Measurements from ENCODE around the gene MAB21L4. TPM values are rescaled to one million over a fixed set of nuclear protein-coding genes. Genes with fewer than 3 reads are reported as not detected.

MAB21L4 gene
- total and polyA plus RNA-seq, 2 experiments from 2014 or later: not detected

DNA sequence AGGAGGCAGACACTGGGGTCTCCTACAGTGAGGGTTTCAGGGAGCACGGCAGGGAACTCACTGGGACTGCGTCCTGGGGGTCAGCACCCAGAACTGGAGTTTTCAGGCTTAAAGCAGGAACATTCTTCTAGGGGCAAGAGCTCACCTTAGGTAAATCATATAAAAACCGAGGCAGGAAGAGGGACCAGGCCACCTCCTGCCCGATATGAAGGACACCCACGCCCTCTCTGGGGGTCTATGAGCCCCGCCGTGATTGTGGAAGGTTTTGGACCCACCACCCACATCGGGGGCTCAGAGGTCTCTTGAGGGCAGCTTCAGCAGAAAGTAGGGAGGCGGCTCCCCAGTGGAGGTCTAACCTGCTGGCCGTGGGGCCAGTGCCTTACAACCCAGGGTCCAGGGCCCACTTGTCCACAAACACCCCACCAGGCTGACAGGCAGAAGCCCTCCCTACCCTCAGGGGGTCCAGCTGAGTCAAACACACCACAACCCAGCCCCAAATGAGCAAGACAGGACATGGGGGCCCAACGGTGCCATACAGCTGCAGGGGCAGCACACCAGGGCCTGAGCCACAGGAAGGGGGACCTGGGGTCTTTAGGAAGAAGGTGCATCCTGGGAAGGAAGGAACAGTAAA, 35.5 kb upstream of the MAB21L4 start:
- Histone ChIP-seq H3K27ac (no peak overlapping the region), H3K36me3 (ENCODE audit: low read depth) (no peaks in the 10 kb centered on the region), H3K9ac (no peak overlapping the region), H3K79me2 (ENCODE audit: insufficient read depth) (no peaks in the 10 kb centered on the region), H3K9me3 (ENCODE audit: low read depth) (no peaks in the 10 kb centered on the region), H3K27me3 (replicated peaks; ENCODE audit: insufficient read depth) (no peaks in the 10 kb centered on the region), H2AFZ (no peak overlapping the region), H3K4me2 (ENCODE audit: unreplicated experiment) (no peak overlapping the region), H3K4me3 (no peak overlapping the region), H3K9me2 (ENCODE audit: insufficient read depth) (no peaks in the 10 kb centered on the region), H4K20me1 (ENCODE audit: insufficient read depth) (no peaks in the 10 kb centered on the region), H3F3A (ENCODE audit: insufficient read depth) (no peaks in the 10 kb centered on the region), H3K4me1 (ENCODE audit: insufficient read depth) (no peaks in the 10 kb centered on the region)
- TF ChIP-seq EZH2phosphoT487 (IDR thresholded peaks at IDR 0.05; ENCODE audit: insufficient read depth, low read depth) (no peak), EZH2 (IDR thresholded peaks at IDR 0.05; ENCODE audit: insufficient read depth, poor library complexity, severe bottlenecking) (no peak)
- no peak for DNase-seq
- in situ Hi-C loops (cut with MboI): no loop called here
- 65 to 76% methylated on average over 11 of the region's 11 CpGs for WGBS, 2 experiments (ENCODE audit: low coverage in 1 of 2, low lambda C conversion rate in 2 of 2, missing lambda C conversion rate in 2 of 2)

DNA sequence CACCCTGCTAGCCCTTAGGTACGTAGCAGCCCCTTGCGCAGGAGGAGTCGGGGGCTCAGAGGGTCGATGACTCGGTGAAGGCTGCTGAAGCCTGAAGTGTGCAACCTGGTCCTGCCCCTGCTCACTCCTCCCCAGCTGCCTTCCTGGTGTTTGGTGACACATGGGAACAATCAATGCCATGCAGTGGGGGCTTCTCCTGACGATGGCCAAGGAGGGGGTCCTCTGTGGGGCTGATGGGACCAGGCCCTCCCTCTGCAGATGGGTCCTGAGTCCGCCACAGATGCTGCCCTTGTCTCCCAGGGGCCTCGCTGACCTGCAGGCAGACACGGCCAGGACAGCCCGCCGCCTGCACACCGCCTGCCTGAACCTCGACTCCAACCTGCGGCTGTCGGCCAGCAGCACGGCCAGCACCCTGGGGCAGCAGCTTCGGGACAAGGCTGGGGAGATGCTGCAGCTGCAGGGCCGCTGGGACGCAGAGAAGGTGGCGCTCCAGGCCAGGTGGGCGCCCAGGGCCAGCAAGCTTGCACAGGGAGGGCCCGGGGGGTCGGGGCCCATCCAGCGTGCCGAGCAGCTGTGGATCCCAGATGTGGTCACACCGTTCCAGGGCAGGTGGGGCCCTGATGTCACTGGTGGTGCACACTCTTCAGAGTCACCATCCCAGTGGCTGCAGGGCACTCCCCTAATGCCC, 34.8 kb upstream of the MAB21L4 start:
- H3K9ac ChIP-seq: no peak overlapping the region
- no peak overlapping the region for H3K4me2 ChIP-seq (ENCODE audit: unreplicated experiment)
- no peaks in the 10 kb centered on the region for H3K9me3 ChIP-seq (ENCODE audit: low read depth)
- H2AFZ ChIP-seq: no peak overlapping the region
- H3K9me2 ChIP-seq (ENCODE audit: insufficient read depth): no peaks in the 10 kb centered on the region
- H3F3A ChIP-seq (ENCODE audit: insufficient read depth): no peaks in the 10 kb centered on the region
- no peak overlapping the region for H3K27ac ChIP-seq
- no peak for TF ChIP-seq EZH2phosphoT487 (IDR thresholded peaks at IDR 0.05; ENCODE audit: insufficient read depth, low read depth)
- no peak for TF ChIP-seq EZH2 (IDR thresholded peaks at IDR 0.05; ENCODE audit: insufficient read depth, poor library complexity, severe bottlenecking)
- no peaks in the 10 kb centered on the region for H3K36me3 ChIP-seq (ENCODE audit: low read depth)
- no peaks in the 10 kb centered on the region for H4K20me1 ChIP-seq (ENCODE audit: insufficient read depth)
- in situ Hi-C loops (cut with MboI): no loop called here
- H3K79me2 ChIP-seq (ENCODE audit: insufficient read depth): no peaks in the 10 kb centered on the region
- 66 to 74% methylated on average over 23 to 26 of the region's 26 CpGs for WGBS, 2 experiments (ENCODE audit: low coverage in 1 of 2, low lambda C conversion rate in 2 of 2, missing lambda C conversion rate in 2 of 2)
- H3K27me3 ChIP-seq (replicated peaks; ENCODE audit: insufficient read depth): no peaks in the 10 kb centered on the region
- H3K4me3 ChIP-seq: no peak overlapping the region
- no peaks in the 10 kb centered on the region for H3K4me1 ChIP-seq (ENCODE audit: insufficient read depth)
- DNase-seq: no peak

DNA sequence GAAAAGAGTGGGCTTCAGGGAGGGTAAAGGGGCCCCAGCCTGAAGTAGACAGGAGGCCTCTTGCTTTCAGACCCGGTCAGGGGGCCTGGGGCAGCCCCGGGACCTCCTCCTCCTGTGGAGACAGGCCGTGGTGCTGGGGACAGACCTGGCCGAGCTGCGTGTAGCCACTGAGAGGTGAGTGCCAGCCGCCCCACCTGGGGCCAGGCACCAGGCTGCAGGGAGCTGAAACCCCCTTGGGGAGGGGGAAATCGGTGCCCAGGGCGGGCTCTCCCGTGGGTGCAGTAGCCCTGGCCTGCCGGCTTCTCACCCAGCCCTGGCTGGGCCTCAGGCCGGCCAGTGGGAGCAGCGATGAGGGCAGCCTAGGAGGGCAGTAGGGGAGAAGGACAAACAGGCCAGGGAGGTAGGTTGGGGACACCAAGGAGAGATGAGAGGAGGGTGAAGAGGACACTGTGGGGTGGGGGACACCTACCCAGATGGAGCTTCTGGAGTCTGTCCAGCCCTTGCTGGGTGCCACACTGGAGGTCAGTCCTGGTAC, 34.2 kb upstream of the MAB21L4 start:
- no peaks in the 10 kb centered on the region for H4K20me1 ChIP-seq (ENCODE audit: insufficient read depth)
- no peaks in the 10 kb centered on the region for H3K9me2 ChIP-seq (ENCODE audit: insufficient read depth)
- H3K9ac ChIP-seq: no peak overlapping the region
- H3K79me2 ChIP-seq (ENCODE audit: insufficient read depth): no peaks in the 10 kb centered on the region
- no peaks in the 10 kb centered on the region for H3F3A ChIP-seq (ENCODE audit: insufficient read depth)
- H3K36me3 ChIP-seq (ENCODE audit: low read depth): no peaks in the 10 kb centered on the region
- in situ Hi-C loops (cut with MboI): no loop called here
- H3K4me1 ChIP-seq (ENCODE audit: insufficient read depth): no peaks in the 10 kb centered on the region
- no peak overlapping the region for H2AFZ ChIP-seq
- TF ChIP-seq EZH2phosphoT487 (IDR thresholded peaks at IDR 0.05; ENCODE audit: insufficient read depth, low read depth): no peak
- no peak for TF ChIP-seq EZH2 (IDR thresholded peaks at IDR 0.05; ENCODE audit: insufficient read depth, poor library complexity, severe bottlenecking)
- no peaks in the 10 kb centered on the region for H3K9me3 ChIP-seq (ENCODE audit: low read depth)
- H3K4me3 ChIP-seq: no peak overlapping the region
- no peak for DNase-seq
- no peaks in the 10 kb centered on the region for H3K27me3 ChIP-seq (replicated peaks; ENCODE audit: insufficient read depth)
- H3K4me2 ChIP-seq (ENCODE audit: unreplicated experiment): no peak overlapping the region
- WGBS, 2 experiments (ENCODE audit: low coverage in 1 of 2, low lambda C conversion rate in 2 of 2, missing lambda C conversion rate in 2 of 2): 75 to 79% methylated on average over 11 to 12 of the region's 12 CpGs
- H3K27ac ChIP-seq: no peak overlapping the region

DNA sequence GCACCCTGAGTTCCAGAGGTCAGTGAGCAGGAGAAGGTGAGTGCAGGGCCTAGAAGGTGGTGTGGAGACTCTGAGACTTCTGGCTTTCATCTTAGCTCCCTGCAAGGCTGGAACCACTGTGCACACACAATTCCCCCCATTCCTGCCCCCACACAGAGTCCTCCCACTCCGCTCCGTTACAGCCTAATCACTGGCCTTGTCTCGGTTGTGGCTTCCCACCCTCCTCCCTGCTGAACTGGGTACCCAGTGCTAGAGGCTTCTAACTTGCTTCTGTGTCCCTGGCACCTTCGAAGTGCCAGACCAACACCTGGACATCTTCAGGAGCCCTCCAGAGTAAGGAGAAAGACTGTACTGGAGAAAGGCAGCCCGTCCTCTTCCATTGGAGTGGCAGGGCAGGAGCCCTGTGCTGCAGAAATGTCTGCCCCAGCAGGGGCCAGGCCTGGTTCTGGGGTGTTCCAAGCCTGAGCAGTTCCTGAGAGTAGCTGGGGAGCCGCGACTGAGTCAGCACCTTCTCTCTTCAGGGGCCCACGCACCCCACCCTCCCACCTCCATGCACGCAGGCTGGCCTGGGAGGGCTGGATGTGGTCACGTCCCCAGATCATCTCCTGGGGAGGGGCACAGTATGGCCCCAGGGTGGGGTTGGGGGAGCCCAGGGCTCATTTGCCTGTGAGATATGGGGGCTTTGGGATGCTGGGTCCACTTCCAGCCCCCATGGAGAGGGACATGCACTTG, 33.6 kb upstream of the MAB21L4 start:
- TF ChIP-seq EZH2phosphoT487 (IDR thresholded peaks at IDR 0.05; ENCODE audit: insufficient read depth, low read depth) (no peak), EZH2 (IDR thresholded peaks at IDR 0.05; ENCODE audit: insufficient read depth, poor library complexity, severe bottlenecking) (no peak)
- Histone ChIP-seq H3K4me1 (ENCODE audit: insufficient read depth) (no peaks in the 10 kb centered on the region), H3K4me3 (no peak overlapping the region), H3K27ac (no peak overlapping the region), H3K9me3 (ENCODE audit: low read depth) (no peaks in the 10 kb centered on the region), H3K36me3 (ENCODE audit: low read depth) (no peaks in the 10 kb centered on the region), H3K79me2 (ENCODE audit: insufficient read depth) (no peaks in the 10 kb centered on the region), H4K20me1 (ENCODE audit: insufficient read depth) (no peaks in the 10 kb centered on the region), H2AFZ (no peak overlapping the region), H3K9me2 (ENCODE audit: insufficient read depth) (no peaks in the 10 kb centered on the region), H3K9ac (no peak overlapping the region), H3K4me2 (ENCODE audit: unreplicated experiment) (no peak overlapping the region), H3F3A (ENCODE audit: insufficient read depth) (no peaks in the 10 kb centered on the region), H3K27me3 (replicated peaks; ENCODE audit: insufficient read depth) (no peaks in the 10 kb centered on the region)
- no peak for DNase-seq
- 81 to 83% methylated on average over 8 to 10 of the region's 10 CpGs for whole genome bisulfite sequencing, 2 experiments (ENCODE audit: low coverage in 1 of 2, low lambda C conversion rate in 2 of 2, missing lambda C conversion rate in 2 of 2)
- in situ Hi-C loops (cut with MboI): no loop called here
